SK-N-SH (cell line): ENCODE measurements around the gene OPTC. TPM values are rescaled to one million over a fixed set of nuclear protein-coding genes. Genes with fewer than 3 reads are reported as not detected.

Experiments used
- CTCF ChIA-PET: fragments of 300-600, 350-600 bp; formaldehyde crosslinking; extraction: SDS; loops from one replicate; lab custom pipeline; 2021; lab: Yijun Ruan, JAX
- POLR2A ChIA-PET: fragments of 350-600 bp; sonication (Branson Sonifier 250); formaldehyde crosslinking; extraction: SDS; loops from one replicate; lab custom pipeline; 2020; ENCODE audit warnings: antibody characterized with exemption, inconsistent platforms; lab: Yijun Ruan, JAX
- DNase-seq: peaks from one replicate; pipeline ENCODE4 v3.0.0; 2012
- H2AFZ ChIP-seq: fragments of 200-600 bp; sonication (generic); 2 replicates; pipeline ENCODE4 v1.8.1; 2016; ENCODE audit warnings: antibody characterized with exemption, mild to moderate bottlenecking, low read depth
- H3F3A ChIP-seq: fragments of 200-600 bp; sonication (generic); replicated peaks from 2 replicates; pipeline ENCODE3; 2016; ENCODE audit warnings: antibody characterized with exemption, mild to moderate bottlenecking; ENCODE audit not compliant: insufficient read depth
- H3K27ac ChIP-seq, 2 experiments: fragments of 200-500 bp in 1 of 2; fragments of 200-600 bp in 1 of 2; sonication (Bioruptor generic) in 1 of 2; sonication (generic), shearing (Covaris generic) in 1 of 2; 2 replicates each; pipeline versions ENCODE4 v1.5.1 to v1.6.1; 2014 to 2016; ENCODE audit warnings: low read depth in 2 of 2, inconsistent platforms in 1 of 2, low read length in 1 of 2, mild to moderate bottlenecking in 1 of 2, mixed read lengths in 1 of 2
- H3K27me3 ChIP-seq: fragments of 200-600 bp; sonication (generic), shearing (Covaris generic); 2 replicates; pipeline ENCODE4 v1.6.1; 2016; ENCODE audit warnings: mixed run types; ENCODE audit not compliant: insufficient read depth
- H3K36me3 ChIP-seq, 2 experiments: fragments of 200-500 bp in 1 of 2; fragments of 200-600 bp in 1 of 2; sonication (Bioruptor generic) in 1 of 2; sonication (generic) in 1 of 2; replicated peaks in 1 of 2; 2 replicates each; pipeline versions ENCODE3 to v1.5.1; 2014 to 2016; ENCODE audit warnings: low read length in 1 of 2, mild to moderate bottlenecking in 1 of 2; ENCODE audit not compliant: insufficient read depth in 2 of 2, control insufficient read depth in 1 of 2
- H3K4me1 ChIP-seq, 2 experiments: fragments of 200-500 bp in 1 of 2; fragments of 200-600 bp in 1 of 2; sonication (Bioruptor generic) in 1 of 2; sonication (generic), shearing (Covaris generic) in 1 of 2; 2 replicates each; pipeline versions ENCODE4 v1.5.1 to v1.6.1; 2014 to 2016; ENCODE audit warnings: low read depth in 1 of 2, low read length in 1 of 2, mixed run types in 1 of 2; ENCODE audit not compliant: insufficient read depth in 2 of 2, control insufficient read depth in 1 of 2
- H3K4me2 ChIP-seq: fragments of 200-600 bp; sonication (generic), shearing (Covaris generic); 2 replicates; pipeline ENCODE4 v1.6.1; 2017; ENCODE audit warnings: mixed run types
- H3K4me3 ChIP-seq, 2 experiments: fragments of 200-500 bp in 1 of 2; fragments of 200-600 bp in 1 of 2; sonication (Bioruptor generic) in 1 of 2; sonication (generic), shearing (Covaris generic) in 1 of 2; 2 replicates each; pipeline versions ENCODE4 v1.5.1 to v1.8.1; 2014 to 2016; ENCODE audit warnings: low read depth in 2 of 2, inconsistent platforms in 1 of 2, low read length in 1 of 2, mild to moderate bottlenecking in 1 of 2, mixed read lengths in 1 of 2, moderate library complexity in 1 of 2
- H3K79me2 ChIP-seq: fragments of 200-600 bp; sonication (generic); 2 replicates; pipeline ENCODE4 v1.8.1; 2017; ENCODE audit warnings: mild to moderate bottlenecking; ENCODE audit not compliant: insufficient read depth
- H3K9ac ChIP-seq: fragments of 200-600 bp; sonication (generic); 2 replicates; pipeline ENCODE4 v1.6.1; 2017; ENCODE audit warnings: mixed run types
- H3K9me2 ChIP-seq: fragments of 200-600 bp; sonication (generic); 2 replicates; pipeline ENCODE4 v1.6.1; 2017; ENCODE audit warnings: mixed run types
- H3K9me3 ChIP-seq: fragments of 200-600 bp; sonication (generic); 2 replicates; pipeline ENCODE4 v1.6.1; 2017; ENCODE audit warnings: mixed run types, mild to moderate bottlenecking, moderate library complexity
- H4K20me1 ChIP-seq: fragments of 200-600 bp; sonication (generic); 2 replicates; pipeline ENCODE4 v1.6.1; 2017; ENCODE audit warnings: mild to moderate bottlenecking, mixed run types; ENCODE audit not compliant: insufficient read depth
- CHD2 ChIP-seq: fragments of 150-350 bp; IDR thresholded peaks from 2 replicates; pipeline ENCODE4 v1.6.1; 2018; ENCODE audit warnings: low read length; ENCODE audit not compliant: partially characterized antibody
- EZH2phosphoT487 ChIP-seq: fragments of 200-600 bp; sonication (generic); IDR thresholded peaks from 2 replicates; pipeline ENCODE4 v1.6.1; 2017; ENCODE audit warnings: low read depth, mixed run types, mild to moderate bottlenecking, antibody characterized with exemption, moderate library complexity, borderline replicate concordance
- FOXM1 ChIP-seq: IDR thresholded peaks from 2 replicates; pipeline ENCODE4 v1.4.0; 2012; ENCODE audit warnings: low read depth, mild to moderate bottlenecking
- GABPA ChIP-seq: IDR thresholded peaks from 2 replicates; pipeline ENCODE4 v1.4.0; 2012; ENCODE audit warnings: low read depth, mild to moderate bottlenecking
- IRF3 ChIP-seq: fragments of 150-350 bp; IDR thresholded peaks from 2 replicates; pipeline ENCODE4 v1.6.1; 2016; ENCODE audit warnings: mild to moderate bottlenecking, low read depth, low read length
- MAX ChIP-seq: IDR thresholded peaks from 2 replicates; pipeline ENCODE4 v1.4.0; 2012; ENCODE audit warnings: low read depth
- MEF2A ChIP-seq: IDR thresholded peaks from 2 replicates; pipeline ENCODE4 v1.4.0; 2012; ENCODE audit warnings: low read depth, borderline replicate concordance
- MXI1 ChIP-seq: IDR thresholded peaks from 2 replicates; pipeline ENCODE4 v1.6.1; 2012; ENCODE audit warnings: mild to moderate bottlenecking, low read depth, low read length, improper control_type of control experiment
- PBX3 ChIP-seq: IDR thresholded peaks from 2 replicates; pipeline ENCODE4; 2012
- RXRA ChIP-seq: IDR thresholded peaks from 2 replicates; pipeline ENCODE4 v1.4.0; 2012; ENCODE audit warnings: low read depth, mild to moderate bottlenecking, borderline replicate concordance
- TAF1 ChIP-seq: IDR thresholded peaks from 2 replicates; pipeline ENCODE4 v1.6.1; 2012; ENCODE audit warnings: low read depth, mild to moderate bottlenecking, low read length, moderate library complexity, borderline replicate concordance
- TCF12 ChIP-seq: IDR thresholded peaks from 2 replicates; pipeline ENCODE4 v1.4.0; 2012
- YY1 ChIP-seq: IDR thresholded peaks from 2 replicates; pipeline ENCODE4 v1.4.0; 2012; ENCODE audit warnings: low read depth, mild to moderate bottlenecking
- WGBS: methylation state at CpG from one replicate; pipeline ENCODE4 v1.1.6; 2017; ENCODE audit warnings: low lambda C conversion rate; 5-methylcytosine and 5-hydroxymethylcytosine counted together
- polyA plus RNA-seq, 3 experiments: library from polyadenylated mRNA; depleted of rRNA; stranded (reverse); fragments of >200 nt; gene quantifications; 2 replicates each; pipeline ENCODE4 v1.2.3, GENCODE V29; 2012
- TF ChIP-seq, protein P1 (sequence below): IDR thresholded peaks from 2 replicates; pipeline ENCODE4 v1.4.0; 2012; ENCODE audit warnings: low read depth, borderline replicate concordance

OPTC gene
- polyA plus RNA-seq, 1 of the 3 experiments (the other 2 are of a cell fraction), result not detected

- Histone ChIP-seq H2AFZ (no peak overlapping the region), H3K36me3 (no peaks in the 10 kb centered on the region), H3K4me1 (peaks cover 9% of the 10 kb centered on the region in 2 experiments; a peak in 2 of 4 replicates), H3K9me3 (no peaks in the 10 kb centered on the region), H3F3A (peaks cover 5% of the 10 kb centered on the region), H4K20me1 (no peaks in the 10 kb centered on the region), H3K4me3 (no peak overlapping the region), H3K9ac (no peak overlapping the region), H3K27me3 (no peaks in the 10 kb centered on the region), H3K4me2 (no peak overlapping the region), H3K27ac (no peak overlapping the region), H3K79me2 (no peaks in the 10 kb centered on the region), H3K9me2 (no peaks in the 10 kb centered on the region)
- no peak for DNase-seq
- CTCF ChIA-PET, result no interaction called here
- TF ChIP-seq YY1 (no peak), TCF12 (no peak), GABPA (no peak)
- POLR2A ChIA-PET, result no interaction called here
- WGBS, result 94% methylated on average over 6 of the region's 6 CpGs
Observed at GRCh38 chr1:203526572-203526971, 32.6 kb downstream of the OPTC start.

DNA sequence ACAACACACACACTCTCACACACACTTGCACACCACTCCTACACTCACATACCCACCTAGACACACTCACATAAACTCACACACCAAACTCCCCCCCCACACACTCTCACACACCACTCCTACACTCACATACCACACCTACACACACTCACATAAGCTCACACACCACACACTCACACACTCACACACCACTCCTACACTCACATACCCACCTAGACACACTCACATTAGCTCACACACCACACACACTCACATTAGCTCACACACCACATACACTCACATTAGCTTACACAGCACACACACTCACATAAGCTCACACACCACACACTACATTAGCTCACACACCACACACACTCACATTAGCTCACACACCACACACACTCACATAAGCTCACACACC lies 33.1 kb downstream of the OPTC start:
- Histone ChIP-seq H3K4me3 (no peak overlapping the region), H3K9me2 (no peaks in the 10 kb centered on the region), H3K27me3 (no peaks in the 10 kb centered on the region), H3K9ac (no peak overlapping the region), H3K4me1 (peaks cover 4 to 5% of the 10 kb centered on the region in 2 experiments; a peak in 2 of 4 replicates), H2AFZ (no peak overlapping the region), H3K9me3 (no peaks in the 10 kb centered on the region), H4K20me1 (no peaks in the 10 kb centered on the region), H3K27ac (no peak overlapping the region), H3K4me2 (no peak overlapping the region), H3K36me3 (no peaks in the 10 kb centered on the region), H3K79me2 (no peaks in the 10 kb centered on the region), H3F3A (peaks cover 5% of the 10 kb centered on the region)
- ChIA-PET POLR2A (no interaction called here), CTCF (no interaction called here)
- TF ChIP-seq EZH2phosphoT487, result no peak
- no peak for TF ChIP-seq FOXM1
- TF ChIP-seq TCF12, result no peak
- TF ChIP-seq YY1, result no peak
- no peak for TF ChIP-seq PBX3
- no peak for TF ChIP-seq TAF1
- TF ChIP-seq CHD2, result no peak
- TF ChIP-seq, protein P1, sequence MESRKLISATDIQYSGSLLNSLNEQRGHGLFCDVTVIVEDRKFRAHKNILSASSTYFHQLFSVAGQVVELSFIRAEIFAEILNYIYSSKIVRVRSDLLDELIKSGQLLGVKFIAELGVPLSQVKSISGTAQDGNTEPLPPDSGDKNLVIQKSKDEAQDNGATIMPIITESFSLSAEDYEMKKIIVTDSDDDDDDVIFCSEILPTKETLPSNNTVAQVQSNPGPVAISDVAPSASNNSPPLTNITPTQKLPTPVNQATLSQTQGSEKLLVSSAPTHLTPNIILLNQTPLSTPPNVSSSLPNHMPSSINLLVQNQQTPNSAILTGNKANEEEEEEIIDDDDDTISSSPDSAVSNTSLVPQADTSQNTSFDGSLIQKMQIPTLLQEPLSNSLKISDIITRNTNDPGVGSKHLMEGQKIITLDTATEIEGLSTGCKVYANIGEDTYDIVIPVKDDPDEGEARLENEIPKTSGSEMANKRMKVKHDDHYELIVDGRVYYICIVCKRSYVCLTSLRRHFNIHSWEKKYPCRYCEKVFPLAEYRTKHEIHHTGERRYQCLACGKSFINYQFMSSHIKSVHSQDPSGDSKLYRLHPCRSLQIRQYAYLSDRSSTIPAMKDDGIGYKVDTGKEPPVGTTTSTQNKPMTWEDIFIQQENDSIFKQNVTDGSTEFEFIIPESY, result no peak
- no peak for TF ChIP-seq MXI1
- TF ChIP-seq MAX, result no peak
- TF ChIP-seq MEF2A, result no peak
- TF ChIP-seq RXRA, result no peak
- no peak for TF ChIP-seq IRF3
- no peak for DNase-seq
